ENCODE results near the gene RELN. TPM values are rescaled to one million over a fixed set of nuclear protein-coding genes. Genes with fewer than 3 reads are reported as not detected.

RELN gene
- total and polyA plus RNA-seq, 2 of the 13 experiments (the other 11 are each of a cell fraction or from before 2014, with no cell fraction given) = 315 to 332 TPM

DNA sequence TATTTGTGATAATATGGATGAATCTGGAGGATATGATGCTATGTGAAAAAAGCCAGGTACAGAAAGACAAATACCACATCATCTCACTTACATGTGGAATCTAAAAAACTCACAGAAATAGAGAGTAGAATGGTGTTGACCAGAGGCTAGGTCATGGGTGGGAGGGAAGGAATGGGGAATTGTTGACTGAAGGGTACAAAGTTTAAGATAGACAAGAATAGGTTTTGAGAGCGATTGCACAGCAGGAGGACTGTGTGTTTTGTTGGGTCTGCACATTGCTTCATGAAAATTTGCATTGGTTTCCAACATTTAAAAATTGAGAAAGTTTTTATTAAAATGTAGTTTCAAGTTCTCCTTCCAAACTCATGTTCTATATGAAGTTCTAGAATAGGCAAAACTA, 551.8 kb downstream of the RELN start:
- ChIA-PET POLR2A (no interaction called here), CTCF (ENCODE audit: low intra/inter-chr PET ratio, low total read pairs) (no interaction called here)
- Histone ChIP-seq H3K4me3 (replicated peaks in 1 of 3; ENCODE audit: insufficient read depth in 1 of 3, low read depth in 2 of 3, low read length in 3 of 3) (no peak overlapping the region), H2AFZ (ENCODE audit: low read length) (no peak overlapping the region), H3K27me3 (ENCODE audit: control insufficient read depth in 1 of 2, insufficient read depth in 2 of 2, low read length in 2 of 2) (0 out of 5 replicates have a peak, but pooled peaks cover 0 to 3% of the 10 kb centered on the region in 2 experiments), H3K9ac (ENCODE audit: insufficient read depth, low read depth, low read length) (no peak overlapping the region), H3K27ac (ENCODE audit: extremely low read length, insufficient read depth, low read length) (peak overlapping the region; percentile 45), H3K36me3 (replicated peaks in 1 of 2; ENCODE audit: control insufficient read depth in 1 of 2, insufficient read depth in 2 of 2, low read length in 2 of 2) (no peaks in the 10 kb centered on the region), H4K20me1 (ENCODE audit: insufficient read depth, low read length) (no peaks in the 10 kb centered on the region), H3K79me2 (ENCODE audit: insufficient read depth, low read length) (no peaks in the 10 kb centered on the region), H3K4me2 (ENCODE audit: low read depth, low read length) (peak overlapping the region; percentile 46), H3K9me3 (ENCODE audit: low read length) (no peaks in the 10 kb centered on the region), H3K4me1 (ENCODE audit: insufficient read depth, low read length) (peaks cover 30% of the 10 kb centered on the region)
- 4% methylated on average over 1 of the region's 1 CpG for WGBS (ENCODE audit: low lambda C conversion rate)
- intact Hi-C loops (cut with micrococcal nuclease; ENCODE audit: unreplicated experiment) (no loop called here), in situ Hi-C loops (cut with HindIII; ENCODE audit: extremely low pct_ligation_motif_present, low pct_unique_long_range_greater_than_20kb) (loop anchor here (25.0 kb wide), 1 partner anchor 725 kb away; no protein-coding TSS in a partner anchor)
- FAIRE-seq (peak; percentile 75), DNase-seq (ENCODE audit: low spot score) (peak; percentile 85), ATAC-seq (peak; percentile 100)
- no TSS peak for BruUV-seq (replicated peaks)
- TF ChIP-seq TEAD3 (CRISPR knock-in tag; optimal IDR thresholded peaks at IDR 0.05; ENCODE audit: borderline replicate concordance) (peak; percentile 86), FOXO1 (CRISPR knock-in tag; IDR thresholded peaks at IDR 0.05) (peak; percentile 52; the same call in 1 of the 2 replicates), TEAD2 (CRISPR knock-in tag; IDR thresholded peaks at IDR 0.05) (no peak), KLF9 (CRISPR knock-in tag; IDR thresholded peaks at IDR 0.05; ENCODE audit: low read depth) (no peak), SOX13 (IDR thresholded peaks at IDR 0.05) (no peak), SOX13 (CRISPR knock-in tag; conservative IDR thresholded peaks at IDR 0.05 in 1 of 2, IDR thresholded peaks at IDR 0.05 in 1 of 2) (peak in 1 of 2 experiments; percentile 84; a peak in 2 of 4 replicates), ZNF644 (CRISPR knock-in tag; IDR thresholded peaks at IDR 0.05; ENCODE audit: low read depth) (peak; percentile 83), CEBPG (CRISPR knock-in tag; IDR thresholded peaks at IDR 0.05) (peak; percentile 55), FOXA3 (CRISPR knock-in tag; IDR thresholded peaks at IDR 0.05) (peak; percentile 72), KDM6A (CRISPR knock-in tag; IDR thresholded peaks at IDR 0.05; ENCODE audit: low read depth) (peak; percentile 56; the same call in 1 of the 2 replicates), ZNF331 (CRISPR knock-in tag; IDR thresholded peaks at IDR 0.05) (0 out of 2 replicates have a peak, but pooled peaks have one; percentile 17), RBM39 (IDR thresholded peaks at IDR 0.05; ENCODE audit: low read depth, low read length, poor library complexity, severe bottlenecking) (no peak), ZNF563 (CRISPR knock-in tag; IDR thresholded peaks at IDR 0.05) (no peak), IRF2 (CRISPR knock-in tag; IDR thresholded peaks at IDR 0.05) (peak; percentile 57; the same call in 1 of the 2 replicates), MAFG (CRISPR knock-in tag; IDR thresholded peaks at IDR 0.05) (no peak)
- TF ChIP-seq, protein P1, sequence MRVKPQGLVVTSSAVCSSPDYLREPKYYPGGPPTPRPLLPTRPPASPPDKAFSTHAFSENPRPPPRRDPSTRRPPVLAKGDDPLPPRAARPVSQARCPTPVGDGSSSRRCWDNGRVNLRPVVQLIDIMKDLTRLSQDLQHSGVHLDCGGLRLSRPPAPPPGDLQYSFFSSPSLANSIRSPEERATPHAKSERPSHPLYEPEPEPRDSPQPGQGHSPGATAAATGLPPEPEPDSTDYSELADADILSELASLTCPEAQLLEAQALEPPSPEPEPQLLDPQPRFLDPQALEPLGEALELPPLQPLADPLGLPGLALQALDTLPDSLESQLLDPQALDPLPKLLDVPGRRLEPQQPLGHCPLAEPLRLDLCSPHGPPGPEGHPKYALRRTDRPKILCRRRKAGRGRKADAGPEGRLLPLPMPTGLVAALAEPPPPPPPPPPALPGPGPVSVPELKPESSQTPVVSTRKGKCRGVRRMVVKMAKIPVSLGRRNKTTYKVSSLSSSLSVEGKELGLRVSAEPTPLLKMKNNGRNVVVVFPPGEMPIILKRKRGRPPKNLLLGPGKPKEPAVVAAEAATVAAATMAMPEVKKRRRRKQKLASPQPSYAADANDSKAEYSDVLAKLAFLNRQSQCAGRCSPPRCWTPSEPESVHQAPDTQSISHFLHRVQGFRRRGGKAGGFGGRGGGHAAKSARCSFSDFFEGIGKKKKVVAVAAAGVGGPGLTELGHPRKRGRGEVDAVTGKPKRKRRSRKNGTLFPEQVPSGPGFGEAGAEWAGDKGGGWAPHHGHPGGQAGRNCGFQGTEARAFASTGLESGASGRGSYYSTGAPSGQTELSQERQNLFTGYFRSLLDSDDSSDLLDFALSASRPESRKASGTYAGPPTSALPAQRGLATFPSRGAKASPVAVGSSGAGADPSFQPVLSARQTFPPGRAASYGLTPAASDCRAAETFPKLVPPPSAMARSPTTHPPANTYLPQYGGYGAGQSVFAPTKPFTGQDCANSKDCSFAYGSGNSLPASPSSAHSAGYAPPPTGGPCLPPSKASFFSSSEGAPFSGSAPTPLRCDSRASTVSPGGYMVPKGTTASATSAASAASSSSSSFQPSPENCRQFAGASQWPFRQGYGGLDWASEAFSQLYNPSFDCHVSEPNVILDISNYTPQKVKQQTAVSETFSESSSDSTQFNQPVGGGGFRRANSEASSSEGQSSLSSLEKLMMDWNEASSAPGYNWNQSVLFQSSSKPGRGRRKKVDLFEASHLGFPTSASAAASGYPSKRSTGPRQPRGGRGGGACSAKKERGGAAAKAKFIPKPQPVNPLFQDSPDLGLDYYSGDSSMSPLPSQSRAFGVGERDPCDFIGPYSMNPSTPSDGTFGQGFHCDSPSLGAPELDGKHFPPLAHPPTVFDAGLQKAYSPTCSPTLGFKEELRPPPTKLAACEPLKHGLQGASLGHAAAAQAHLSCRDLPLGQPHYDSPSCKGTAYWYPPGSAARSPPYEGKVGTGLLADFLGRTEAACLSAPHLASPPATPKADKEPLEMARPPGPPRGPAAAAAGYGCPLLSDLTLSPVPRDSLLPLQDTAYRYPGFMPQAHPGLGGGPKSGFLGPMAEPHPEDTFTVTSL (CRISPR knock-in tag; IDR thresholded peaks at IDR 0.05; ENCODE audit: borderline replicate concordance) = peak; percentile 68; the same call in 1 of the 2 replicates
- TF ChIP-seq, protein P2, sequence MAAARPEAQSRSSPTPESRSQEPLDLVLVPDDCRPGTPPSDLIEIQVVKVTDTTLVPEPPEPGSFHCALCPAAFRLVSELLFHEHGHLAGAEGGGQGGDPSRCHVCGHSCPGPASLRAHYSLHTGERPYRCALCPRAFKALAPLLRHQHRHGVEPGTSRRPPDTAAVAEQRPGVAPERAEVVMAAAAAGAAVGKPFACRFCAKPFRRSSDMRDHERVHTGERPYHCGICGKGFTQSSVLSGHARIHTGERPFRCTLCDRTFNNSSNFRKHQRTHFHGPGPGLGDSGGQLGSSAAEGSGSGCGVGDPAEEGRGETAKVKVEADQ (CRISPR knock-in tag; IDR thresholded peaks at IDR 0.05; ENCODE audit: borderline replicate concordance) = no peak
